ENCODE results near the gene COX7B.
A peak's percentile ranks its signal among the peaks of the same experiment; 100 is the strongest.
"Not testable (repeated sequence)": the region's sequence is repeated elsewhere in the genome, so short reads cannot be mapped to it uniquely, and the experiment has no call there.

Gene COX7B

GRCh38 chrX:77899081-77899828 lies at the start of gene COX7B:
COX7B (plus strand) TSS chrX:77899468; CDS start chrX:77899554, 86 bp downstream.
- peak; percentile 32 for DNase-seq

GRCh38 chrX:77875372-77875771 lies 23.9 kb upstream of the COX7B start:
- DNase-seq: no peak

DNA sequence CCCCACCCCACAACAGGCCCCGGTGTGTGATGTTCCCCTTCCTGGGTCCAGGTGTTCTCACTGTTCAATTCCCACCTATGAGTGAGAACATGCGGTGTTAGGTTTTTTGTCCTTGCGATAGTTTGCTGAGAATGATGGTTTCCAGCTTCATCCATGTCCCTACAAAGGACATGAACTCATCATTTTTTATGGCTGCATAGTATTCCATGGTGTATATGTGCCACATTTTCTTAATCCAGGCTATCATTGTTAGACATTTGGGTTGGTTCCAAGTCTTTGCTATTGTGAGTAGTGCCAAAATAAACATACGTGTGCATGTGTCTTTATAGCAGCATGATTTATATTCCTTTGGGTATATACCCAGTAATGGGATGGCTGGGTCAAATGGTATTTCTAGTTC lies 17.9 kb upstream of the COX7B start:
- not testable (repeated sequence) for DNase-seq

DNA sequence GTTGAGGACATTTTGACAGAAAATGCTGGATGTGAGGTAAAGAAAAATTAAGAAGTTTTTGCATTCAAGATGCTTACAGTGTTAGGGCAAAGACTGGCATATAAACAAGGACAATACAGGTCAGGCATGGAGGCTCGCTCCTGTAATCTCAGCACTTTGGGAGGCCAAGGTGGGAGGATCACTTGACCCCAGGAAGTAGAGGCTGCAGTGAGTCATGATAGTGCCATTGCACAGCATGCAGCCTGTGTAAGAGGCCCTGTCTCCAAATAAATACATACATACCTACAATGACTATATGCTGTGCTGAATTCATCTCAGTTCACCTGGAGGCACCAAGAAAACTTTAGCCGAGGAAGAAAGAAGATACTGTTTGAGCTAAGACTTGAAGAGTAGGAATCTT lies 6.4 kb upstream of the COX7B start:
- no peak for DNase-seq

- no peak for DNase-seq
These were observed 5.6 kb upstream of the COX7B start for GRCh38 chrX:77893713-77894112.

GRCh38 chrX:77894921-77895886 lies 4.1 kb upstream of the COX7B start, which contains the start of gene MAGT1:
MAGT1 (minus strand) TSS chrX:77895435; CDS start chrX:77895410, 25 bp downstream.
- peak; percentile 83 for DNase-seq

- no peak for DNase-seq
These were observed 1.4 kb downstream of the COX7B start for GRCh38 chrX:77900688-77901087.

DNA sequence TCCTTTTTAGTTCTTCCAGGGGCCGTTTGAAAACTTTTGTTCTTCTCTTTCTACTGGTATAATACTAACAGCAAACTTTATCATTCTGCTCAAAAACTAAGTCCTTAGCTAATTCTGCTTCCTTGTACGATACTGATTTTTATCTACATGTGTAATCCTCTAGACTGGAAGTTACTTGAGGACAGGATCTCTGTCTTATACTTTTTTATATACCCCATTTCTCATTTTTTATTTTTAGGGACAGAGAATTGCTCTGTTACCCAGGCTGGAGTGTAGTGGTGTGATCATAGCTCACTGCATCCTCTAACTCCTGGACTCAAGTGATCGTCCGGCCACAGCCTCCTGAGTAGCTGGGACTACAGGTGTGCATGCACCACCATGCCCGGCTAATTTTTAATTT lies 2.2 kb downstream of the COX7B start:
- DNase-seq: no peak

- peak; percentile 87 for DNase-seq
These were observed 11.0 kb downstream of the COX7B start, which contains the start of gene ATP7A for GRCh38 chrX:77910108-77910840. ATP7A (plus strand) TSS chrX:77910693; CDS start chrX:77971642, 60,949 bp downstream.

GRCh38 chrX:77917294-77917933 lies 18.1 kb downstream of the COX7B start:
- DNase-seq: no peak

- no peak for DNase-seq
These were observed 19.3 kb downstream of the COX7B start for GRCh38 chrX:77918568-77918967.

- not testable (repeated sequence) for DNase-seq
These were observed 20.1 kb downstream of the COX7B start for GRCh38 chrX:77919370-77919769.

DNA sequence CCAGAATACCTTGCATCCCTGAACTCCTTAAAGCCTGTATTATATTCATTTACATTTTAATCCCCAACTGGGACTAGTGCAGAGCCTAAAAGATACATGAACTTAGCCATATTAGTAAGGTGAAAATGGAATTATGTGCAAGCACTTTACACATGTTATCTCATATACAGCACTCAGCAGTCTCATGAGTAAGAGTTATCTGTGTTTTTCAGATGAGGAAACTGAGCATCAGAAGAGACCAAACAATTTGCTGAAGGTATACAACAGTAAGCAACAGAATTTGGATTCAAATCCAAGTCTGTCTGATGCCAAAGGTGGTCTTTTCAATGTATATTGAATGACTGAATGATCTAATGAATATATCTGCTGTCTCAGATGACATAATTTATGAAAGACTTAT lies 23.5 kb downstream of the COX7B start:
- no peak for DNase-seq

DNA sequence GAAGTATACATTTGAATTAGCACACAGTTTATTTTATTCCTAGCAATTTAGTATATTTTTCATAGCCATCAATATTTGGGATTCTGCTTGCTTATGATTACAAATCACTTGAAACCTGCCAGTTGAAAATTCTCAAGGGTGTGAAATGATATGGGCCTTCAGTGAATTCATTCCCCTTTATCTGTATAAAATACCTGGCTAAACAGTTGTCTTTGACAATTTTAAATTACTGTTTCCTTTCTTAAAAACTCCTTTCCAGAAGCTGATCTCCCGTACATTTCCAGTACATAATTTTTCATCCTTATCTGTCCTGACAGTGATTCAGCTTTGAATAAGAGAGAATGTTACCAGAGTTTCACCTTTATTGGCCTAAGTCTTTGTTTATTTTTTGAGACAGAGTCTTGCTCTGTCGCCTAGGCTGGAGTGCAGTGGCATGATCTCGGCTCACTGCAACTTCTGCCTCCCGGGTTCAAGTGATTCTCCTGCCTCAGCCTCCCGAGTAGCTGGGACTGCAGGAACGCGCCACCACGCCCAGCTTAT lies 25.1 kb downstream of the COX7B start:
- no peak for DNase-seq

GRCh38 chrX:77925764-77926163 lies 26.5 kb downstream of the COX7B start:
- no peak for DNase-seq

DNA sequence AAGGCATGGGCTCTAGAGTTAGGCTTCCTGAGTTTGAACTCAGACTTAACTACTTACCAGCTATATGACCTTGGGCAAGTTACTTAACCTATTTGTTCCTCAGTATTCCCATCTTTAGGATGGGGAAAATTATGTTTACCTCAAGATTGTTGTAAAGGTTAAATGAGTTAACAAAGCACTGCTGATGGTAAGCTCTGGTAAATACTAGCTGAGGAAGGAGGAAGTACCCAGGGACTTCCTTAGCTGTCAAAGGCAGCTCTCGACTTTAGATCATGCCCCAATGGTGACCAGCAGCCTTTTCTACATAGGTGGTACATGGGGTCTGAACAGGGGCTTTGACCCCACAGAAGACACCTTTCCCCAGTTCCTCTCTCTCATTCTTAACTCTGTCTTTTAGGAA lies 31.3 kb downstream of the COX7B start:
- no peak for DNase-seq

DNA sequence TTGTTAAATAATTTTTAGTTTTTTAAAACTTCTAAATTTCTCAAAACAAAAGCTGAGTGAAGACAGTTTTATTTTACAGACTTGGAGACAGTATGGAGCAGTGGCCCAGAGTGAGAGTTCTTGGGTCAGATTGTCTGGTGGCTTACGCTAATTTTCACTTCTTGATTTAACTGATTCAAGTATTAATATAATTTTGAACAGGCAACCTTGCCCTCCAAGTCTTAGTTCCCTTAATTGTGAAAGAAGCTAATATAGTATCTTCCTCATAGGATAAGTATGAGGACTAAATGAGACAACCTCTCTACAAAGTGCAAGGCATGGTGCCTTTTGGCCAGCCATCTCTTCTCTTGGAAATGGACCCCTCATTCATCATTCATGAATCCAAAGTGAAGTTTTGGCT lies 36.6 kb downstream of the COX7B start:
- DNase-seq: no peak

- no peak for DNase-seq
These were observed 37.0 kb downstream of the COX7B start for GRCh38 chrX:77936299-77936698.

DNA sequence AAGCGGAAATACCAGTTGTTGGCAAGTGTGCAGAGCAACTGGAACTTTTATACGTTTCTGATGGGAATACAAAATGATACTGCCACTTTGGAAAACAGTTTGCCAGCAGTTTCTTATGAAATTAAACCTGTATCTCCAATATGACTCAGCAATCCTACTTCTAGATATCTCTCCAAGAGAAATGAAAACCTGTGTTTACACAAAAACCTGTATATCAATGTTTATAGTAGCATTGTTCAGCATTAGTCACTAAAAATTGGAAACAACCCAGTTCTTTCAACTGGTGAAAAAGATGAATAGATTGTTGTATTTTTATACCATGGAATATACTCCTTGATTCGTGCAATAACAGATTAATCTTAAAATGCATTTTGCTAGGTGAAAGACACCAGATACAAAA lies 38.0 kb downstream of the COX7B start:
- no peak for DNase-seq

DNA sequence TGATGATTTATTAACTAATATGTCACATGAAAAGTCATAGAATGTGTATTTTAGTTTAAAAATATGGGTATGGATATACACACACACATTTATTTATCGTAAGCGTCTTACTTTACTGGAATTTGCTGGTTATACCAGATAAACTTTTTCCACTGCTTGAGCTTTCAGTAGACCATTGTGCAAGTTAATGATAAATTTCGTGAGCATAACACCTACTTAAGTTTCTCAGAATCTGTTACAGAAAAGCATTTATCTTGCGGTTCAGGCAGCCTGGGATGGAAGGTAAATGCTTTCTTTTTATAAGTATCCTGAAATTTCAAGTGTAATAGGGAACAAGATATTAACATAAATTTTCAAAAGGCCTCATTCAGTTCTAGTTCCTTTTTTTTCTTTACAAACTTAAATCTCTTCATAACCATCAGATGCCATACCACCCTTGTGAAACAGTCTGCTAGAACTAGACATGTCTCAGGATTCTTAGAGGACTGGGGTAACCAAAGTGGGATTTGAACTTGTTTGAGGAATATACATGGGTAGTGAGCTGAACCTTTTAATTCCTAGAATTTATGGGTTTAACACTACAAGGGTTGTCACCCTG lies 38.9 kb downstream of the COX7B start:
- no peak for DNase-seq

GRCh38 chrX:77945031-77945430 lies 45.8 kb downstream of the COX7B start:
- not testable (repeated sequence) for DNase-seq
